SK-N-MC (cell line): ENCODE results near the gene INSL4.

Experiments
- EZH2 ChIP-seq: fragments of 200-600 bp; sonication (generic); IDR thresholded peaks from one replicate; pipeline ENCODE4 v1.6.1; 2017; ENCODE audit warnings: antibody characterized with exemption
- POLR2AphosphoS5 ChIP-seq: IDR thresholded peaks from 2 replicates; pipeline ENCODE4 v1.6.1; 2012; ENCODE audit warnings: mild to moderate bottlenecking, low read depth, low read length, borderline replicate concordance

DNA sequence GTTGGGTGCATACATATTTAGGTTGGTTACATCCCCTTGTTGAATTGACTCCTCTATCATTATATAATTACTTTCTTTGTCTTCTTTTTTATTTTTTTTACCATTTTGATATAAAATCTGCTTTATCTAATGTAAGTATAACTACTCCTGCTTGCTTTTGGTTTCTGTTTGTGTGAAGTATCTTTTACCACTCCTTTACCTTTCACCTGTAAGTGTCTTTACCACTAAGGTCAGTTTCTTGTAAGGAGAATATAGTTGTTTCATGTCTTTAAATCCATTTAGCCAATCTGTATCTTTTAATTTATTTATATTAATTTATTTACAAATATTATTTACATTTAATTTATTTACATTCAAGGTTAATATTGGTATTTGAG, 33.0 kb downstream of the INSL4 start:
- TF ChIP-seq POLR2AphosphoS5 (no peak), EZH2 (no peak)
